H9 (cell line): ENCODE results near the gene COIL. TPM values are rescaled to one million over a fixed set of nuclear protein-coding genes. Genes with fewer than 3 reads are reported as not detected.

Source experiments
- DNase-seq: peaks from one replicate; pipeline ENCODE4 v3.0.0-alpha.2; 2017
- H2AFZ ChIP-seq: one replicate; pipeline ENCODE4 v1.6.1; 2013; ENCODE audit warnings: mild to moderate bottlenecking, low read length, control low read depth, moderate library complexity
- H2AK5ac ChIP-seq: 2 replicates; pipeline ENCODE4 v1.6.1; 2013; ENCODE audit warnings: low read length, control low read depth, mixed read lengths; ENCODE audit not compliant: insufficient read length
- H2BK120ac ChIP-seq: one replicate; pipeline ENCODE4 v1.6.1; 2013; ENCODE audit warnings: low read depth, mild to moderate bottlenecking, low read length, control low read depth, inconsistent platforms; ENCODE audit not compliant: poor library complexity, severe bottlenecking
- H2BK12ac ChIP-seq: 2 replicates; pipeline ENCODE4 v1.6.1; 2013; ENCODE audit warnings: low read length, control low read depth, mixed read lengths, low read depth; ENCODE audit not compliant: insufficient read length
- H2BK15ac ChIP-seq: 2 replicates; pipeline ENCODE4 v1.6.1; 2013; ENCODE audit warnings: low read depth, low read length, control low read depth
- H2BK20ac ChIP-seq: one replicate; pipeline ENCODE4 v1.6.1; 2013; ENCODE audit warnings: low read depth, mild to moderate bottlenecking, low read length, control low read depth, inconsistent platforms; ENCODE audit not compliant: poor library complexity, severe bottlenecking
- H2BK5ac ChIP-seq: 2 replicates; pipeline ENCODE4 v1.6.1; 2013; ENCODE audit warnings: low read length, control low read depth, mixed read lengths; ENCODE audit not compliant: insufficient read length
- H3K14ac ChIP-seq: 2 replicates; pipeline ENCODE4 v1.6.1; 2013; ENCODE audit warnings: low read length, control low read depth; ENCODE audit not compliant: insufficient read depth
- H3K18ac ChIP-seq: 2 replicates; pipeline ENCODE4 v1.6.1; 2013; ENCODE audit warnings: low read depth, mild to moderate bottlenecking, mixed read lengths, low read length, control low read depth; ENCODE audit not compliant: insufficient read length
- H3K23ac ChIP-seq: 2 replicates; pipeline ENCODE4 v1.6.1; 2013; ENCODE audit warnings: low read length, control low read depth, mixed read lengths, low read depth; ENCODE audit not compliant: insufficient read length
- H3K23me2 ChIP-seq: 2 replicates; pipeline ENCODE4 v1.6.1; 2013; ENCODE audit warnings: low read depth, mild to moderate bottlenecking, mixed read lengths, low read length, control low read depth; ENCODE audit not compliant: insufficient read length, poor library complexity, severe bottlenecking
- H3K27ac ChIP-seq: 2 replicates; pipeline ENCODE4 v1.5.1; 2013; ENCODE audit warnings: low read length, control low read depth, mixed read lengths, low read depth; ENCODE audit not compliant: insufficient read length
- H3K27me3 ChIP-seq: 2 replicates; pipeline ENCODE4 v1.6.1; 2013; ENCODE audit warnings: low read length, control low read depth, inconsistent platforms; ENCODE audit not compliant: insufficient read depth
- H3K4ac ChIP-seq: 2 replicates; pipeline ENCODE4 v1.6.1; 2013; ENCODE audit warnings: low read depth, mild to moderate bottlenecking, control low read depth, inconsistent platforms, low read length, moderate library complexity
- H3K4me1 ChIP-seq: 2 replicates; pipeline ENCODE4 v1.6.1; 2013; ENCODE audit warnings: low read length, control low read depth, inconsistent platforms; ENCODE audit not compliant: insufficient read depth
- H3K4me2 ChIP-seq: 2 replicates; pipeline ENCODE4 v1.6.1; 2013; ENCODE audit warnings: low read length, control low read depth, mixed read lengths; ENCODE audit not compliant: insufficient read length, insufficient read depth
- H3K56ac ChIP-seq: 2 replicates; pipeline ENCODE4 v1.6.1; 2013; ENCODE audit warnings: low read depth, mild to moderate bottlenecking, mixed read lengths, low read length, control low read depth; ENCODE audit not compliant: insufficient read length
- H3K79me1 ChIP-seq: 2 replicates; pipeline ENCODE4 v1.6.1; 2013; ENCODE audit warnings: low read depth, mild to moderate bottlenecking, moderate library complexity, low read length, control low read depth, inconsistent platforms; ENCODE audit not compliant: insufficient read depth, poor library complexity, severe bottlenecking
- H3K79me2 ChIP-seq: 2 replicates; pipeline ENCODE4 v1.6.1; 2013; ENCODE audit warnings: low read length, control low read depth, inconsistent platforms; ENCODE audit not compliant: insufficient read depth
- H3K9ac ChIP-seq: 2 replicates; pipeline ENCODE4 v1.6.1; 2013; ENCODE audit warnings: low read length, control low read depth, mixed read lengths; ENCODE audit not compliant: insufficient read length; ENCODE audit errors: extremely low read depth
- H3K9me3 ChIP-seq: one replicate; pipeline ENCODE4 v1.6.1; 2013; ENCODE audit warnings: low read depth, low read length, inconsistent platforms; ENCODE audit not compliant: control insufficient read depth
- H3T11ph ChIP-seq: one replicate; pipeline ENCODE4 v1.6.1; 2013; ENCODE audit warnings: mild to moderate bottlenecking, low read length, control low read depth, inconsistent platforms
- H4K20me1 ChIP-seq: one replicate; pipeline ENCODE4 v1.6.1; 2013; ENCODE audit not compliant: control insufficient read depth, insufficient read length, insufficient read depth
- H4K5ac ChIP-seq: 2 replicates; pipeline ENCODE4 v1.6.1; 2013; ENCODE audit warnings: low read depth, mild to moderate bottlenecking, mixed read lengths, low read length, control low read depth; ENCODE audit not compliant: insufficient read length
- H4K8ac ChIP-seq: replicated peaks from 2 replicates; pipeline ENCODE4 v1.6.1; 2013; ENCODE audit warnings: low read length, control low read depth, mixed read lengths, low read depth; ENCODE audit not compliant: insufficient read length
- H4K91ac ChIP-seq: 2 replicates; pipeline ENCODE4 v1.6.1; 2013; ENCODE audit warnings: low read depth, mild to moderate bottlenecking, moderate library complexity, mixed read lengths, low read length, control low read depth; ENCODE audit not compliant: insufficient read length
- H3K27ac Mint-ChIP-seq, 3 experiments: 2 replicates in 2 of 3; 3 replicates in 1 of 3; pipeline ENCODE4 v1.8.0; 2020 to 2021; ENCODE audit warnings: mixed read lengths in 3 of 3, mild to moderate bottlenecking in 1 of 3, moderate library complexity in 1 of 3
- H3K27me3 Mint-ChIP-seq: 2 replicates; pipeline ENCODE4 v1.8.0; 2021; ENCODE audit warnings: low read depth, mild to moderate bottlenecking, moderate library complexity, mixed read lengths
- H3K36me3 Mint-ChIP-seq, 3 experiments: 2 replicates in 2 of 3; 3 replicates in 1 of 3; pipeline ENCODE4 v1.8.0; 2020 to 2021; ENCODE audit warnings: low read depth in 3 of 3, mixed read lengths in 3 of 3; ENCODE audit not compliant: insufficient read depth in 1 of 3
- H3K4me1 Mint-ChIP-seq, 2 experiments: 2 replicates each; pipeline ENCODE4 v1.8.0; 2020; ENCODE audit warnings: mixed read lengths in 2 of 2
- H3K4me3 Mint-ChIP-seq, 2 experiments: 2 replicates in 1 of 2; 3 replicates in 1 of 2; pipeline ENCODE4 v1.8.0; 2020 to 2021; ENCODE audit warnings: mild to moderate bottlenecking in 2 of 2, mixed read lengths in 2 of 2, moderate library complexity in 1 of 2
- H3K9me3 Mint-ChIP-seq, 2 experiments: 2 replicates in 1 of 2; 3 replicates in 1 of 2; pipeline ENCODE4 v1.8.0; 2020; ENCODE audit warnings: mild to moderate bottlenecking in 2 of 2, mixed read lengths in 2 of 2, moderate library complexity in 1 of 2
- WGBS: extraction: QIAGEN DNeasy Blood & Tissue Kit; methylation state at CpG from one replicate; pipeline ENCODE4 v1.1.7; 2013; ENCODE audit warnings: missing lambda C conversion rate, low lambda C conversion rate, mixed read lengths; ENCODE audit not compliant: insufficient read length; ENCODE audit errors: extremely low coverage; 5-methylcytosine and 5-hydroxymethylcytosine counted together
- total RNA-seq: library from RNA; stranded (reverse); gene quantifications from 2 replicates; pipeline ENCODE4 v1.2.1, GENCODE V29; 2021
- TF ChIP-seq, protein P1 (sequence below): fragments of 200-600 bp; sonication (generic); conservative IDR thresholded peaks from 3 replicates; pipeline ENCODE4 v1.8.0; 2021; ENCODE audit warnings: antibody characterized with exemption, mild to moderate bottlenecking

COIL gene
- total RNA-seq, 1 experiment from 2014 or later, result 21.5 TPM

DNA sequence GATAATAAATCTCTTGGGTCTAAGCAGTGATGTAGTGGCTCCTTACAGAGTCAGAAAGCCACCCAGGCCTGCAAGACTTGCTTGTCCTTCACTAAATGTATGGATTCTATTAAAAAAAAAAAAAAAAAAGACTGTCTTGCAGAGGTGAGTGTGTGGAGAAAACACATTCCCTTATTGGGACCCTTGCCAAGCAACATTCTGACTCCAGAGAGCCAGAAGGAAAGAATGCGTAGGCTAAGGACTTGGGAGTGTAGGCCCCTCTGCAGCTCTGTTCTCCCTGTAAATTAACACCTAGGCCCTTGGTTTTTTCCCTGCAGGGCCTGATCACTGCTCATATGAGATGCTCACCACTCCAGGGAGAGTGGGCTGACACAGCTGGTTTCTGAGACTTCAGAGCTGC is 34.9 kb upstream of the COIL start:
- H4K5ac ChIP-seq, result no peak overlapping the region
- no peak overlapping the region for H2BK120ac ChIP-seq
- Mint-ChIP-seq H3K36me3 (peaks cover 8 to 23% (median 15%) of the 10 kb centered on the region in 3 experiments; a peak in 5 of 7 replicates), H3K9me3 (no peaks in the 10 kb centered on the region), H3K4me3 (no peak overlapping the region), H3K27ac (no peak overlapping the region), H3K4me1 (peaks cover 0 to 2% of the 10 kb centered on the region in 2 experiments; a peak in 2 of 4 replicates), H3K27me3 (no peaks in the 10 kb centered on the region; the same call in 1 of the 2 replicates)
- no peak overlapping the region for H3K56ac ChIP-seq
- H3K4me1 ChIP-seq, result no peaks in the 10 kb centered on the region
- H4K8ac ChIP-seq, result no peak overlapping the region
- no peak overlapping the region for H3K14ac ChIP-seq
- no peaks in the 10 kb centered on the region for H3K79me2 ChIP-seq
- H2BK12ac ChIP-seq, result no peak overlapping the region
- H3K23me2 ChIP-seq, result no peaks in the 10 kb centered on the region
- no peak overlapping the region for H2BK15ac ChIP-seq
- H4K20me1 ChIP-seq, result no peaks in the 10 kb centered on the region
- no peak overlapping the region for H2BK20ac ChIP-seq
- DNase-seq, result no peak
- no peak overlapping the region for H3K23ac ChIP-seq
- H2BK5ac ChIP-seq, result no peak overlapping the region
- H3K27me3 ChIP-seq, result no peaks in the 10 kb centered on the region
- no peak overlapping the region for H2AFZ ChIP-seq
- no peak overlapping the region for H4K91ac ChIP-seq
- H3K4ac ChIP-seq, result no peak overlapping the region
- H3K4me2 ChIP-seq, result no peak overlapping the region
- no peak overlapping the region for H3K27ac ChIP-seq
- no CpG with 5 or more reads among the region's 1 CpG for WGBS
- no peaks in the 10 kb centered on the region for H3K9me3 ChIP-seq
- no peak overlapping the region for H3K9ac ChIP-seq
- H3K18ac ChIP-seq, result no peak overlapping the region
- TF ChIP-seq, protein P1, sequence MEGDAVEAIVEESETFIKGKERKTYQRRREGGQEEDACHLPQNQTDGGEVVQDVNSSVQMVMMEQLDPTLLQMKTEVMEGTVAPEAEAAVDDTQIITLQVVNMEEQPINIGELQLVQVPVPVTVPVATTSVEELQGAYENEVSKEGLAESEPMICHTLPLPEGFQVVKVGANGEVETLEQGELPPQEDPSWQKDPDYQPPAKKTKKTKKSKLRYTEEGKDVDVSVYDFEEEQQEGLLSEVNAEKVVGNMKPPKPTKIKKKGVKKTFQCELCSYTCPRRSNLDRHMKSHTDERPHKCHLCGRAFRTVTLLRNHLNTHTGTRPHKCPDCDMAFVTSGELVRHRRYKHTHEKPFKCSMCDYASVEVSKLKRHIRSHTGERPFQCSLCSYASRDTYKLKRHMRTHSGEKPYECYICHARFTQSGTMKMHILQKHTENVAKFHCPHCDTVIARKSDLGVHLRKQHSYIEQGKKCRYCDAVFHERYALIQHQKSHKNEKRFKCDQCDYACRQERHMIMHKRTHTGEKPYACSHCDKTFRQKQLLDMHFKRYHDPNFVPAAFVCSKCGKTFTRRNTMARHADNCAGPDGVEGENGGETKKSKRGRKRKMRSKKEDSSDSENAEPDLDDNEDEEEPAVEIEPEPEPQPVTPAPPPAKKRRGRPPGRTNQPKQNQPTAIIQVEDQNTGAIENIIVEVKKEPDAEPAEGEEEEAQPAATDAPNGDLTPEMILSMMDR, result no peak
- H3T11ph ChIP-seq, result no peak overlapping the region
- H2AK5ac ChIP-seq, result no peak overlapping the region
- H3K79me1 ChIP-seq, result no peaks in the 10 kb centered on the region
